ENCODE results near the gene TBC1D16.

Gene TBC1D16

GRCh38 chr17:79937391-79938335 lies 98.0 kb downstream of the TBC1D16 start:
- no peak for DNase-seq (ENCODE audit: low read depth)

GRCh38 chr17:79936641-79937381 lies 98.9 kb downstream of the TBC1D16 start:
- DNase-seq (ENCODE audit: low read depth), result no peak

- no peak for DNase-seq (ENCODE audit: low read depth)
These were observed 99.6 kb downstream of the TBC1D16 start for GRCh38 chr17:79936050-79936449.

GRCh38 chr17:79935197-79935885 lies 100.3 kb downstream of the TBC1D16 start:
- DNase-seq (ENCODE audit: low read depth), result no peak

- no peak for DNase-seq (ENCODE audit: low read depth)
These were observed 101.1 kb downstream of the TBC1D16 start for GRCh38 chr17:79934653-79934970.

GRCh38 chr17:79933863-79934652 lies 101.6 kb downstream of the TBC1D16 start:
- no peak for DNase-seq (ENCODE audit: low read depth)

- DNase-seq (ENCODE audit: low read depth), result no peak
These were observed 103.0 kb downstream of the TBC1D16 start for GRCh38 chr17:79932451-79933306.

- no peak for DNase-seq (ENCODE audit: low read depth)
These were observed 103.8 kb downstream of the TBC1D16 start for GRCh38 chr17:79931817-79932309.

- no peak for DNase-seq (ENCODE audit: low read depth)
These were observed 104.5 kb downstream of the TBC1D16 start for GRCh38 chr17:79930877-79931816.

- no peak for DNase-seq (ENCODE audit: low read depth)
These were observed 105.4 kb downstream of the TBC1D16 start for GRCh38 chr17:79930062-79930876.

GRCh38 chr17:79929257-79930061 lies 106.2 kb downstream of the TBC1D16 start:
- DNase-seq (ENCODE audit: low read depth), result no peak

- no peak for DNase-seq (ENCODE audit: low read depth)
These were observed 107.0 kb downstream of the TBC1D16 start for GRCh38 chr17:79928502-79929256.

GRCh38 chr17:79927688-79928501 lies 107.8 kb downstream of the TBC1D16 start:
- DNase-seq (ENCODE audit: low read depth), result no peak

- DNase-seq (ENCODE audit: low read depth), result no peak
These were observed 108.5 kb downstream of the TBC1D16 start for GRCh38 chr17:79927136-79927661.

- DNase-seq (ENCODE audit: low read depth), result no peak
These were observed 109.0 kb downstream of the TBC1D16 start for GRCh38 chr17:79926605-79927135.
